ENCODE measurements around the gene TICRR.

The TICRR gene

GRCh38 chr15:89630974-89631901, 56.0 kb downstream of the TICRR start:
- DNase-seq = no peak

- no peak for DNase-seq
Observed at GRCh38 chr15:89631902-89632264, 56.6 kb downstream of the TICRR start.

- DNase-seq = no peak
Observed at GRCh38 chr15:89632563-89633430, 57.5 kb downstream of the TICRR start.

- no peak for DNase-seq
Observed at GRCh38 chr15:89633585-89633984, 58.3 kb downstream of the TICRR start.

GRCh38 chr15:89640245-89640644, 65.0 kb downstream of the TICRR start:
- DNase-seq = no peak

GRCh38 chr15:89641053-89641452, 65.8 kb downstream of the TICRR start:
- DNase-seq = no peak

- DNase-seq = no peak
Observed at GRCh38 chr15:89642106-89642505, 66.8 kb downstream of the TICRR start.

GRCh38 chr15:89645680-89646079, 70.4 kb downstream of the TICRR start:
- no peak for DNase-seq

- no peak for DNase-seq
Observed at GRCh38 chr15:89646416-89647141, 71.3 kb downstream of the TICRR start.

- no peak for DNase-seq
Observed at GRCh38 chr15:89647191-89647851, 72.1 kb downstream of the TICRR start.

GRCh38 chr15:89648106-89649012, 73.1 kb downstream of the TICRR start:
- no peak for DNase-seq

- no peak for DNase-seq
Observed at GRCh38 chr15:89649013-89649625, 73.8 kb downstream of the TICRR start.

- DNase-seq = no peak
Observed at GRCh38 chr15:89649716-89650115, 74.4 kb downstream of the TICRR start.

GRCh38 chr15:89652131-89652530, 76.9 kb downstream of the TICRR start:
- no peak for DNase-seq

- DNase-seq = no peak
Observed at GRCh38 chr15:89652666-89653065, 77.4 kb downstream of the TICRR start.

- DNase-seq = no peak
Observed at GRCh38 chr15:89653578-89653977, 78.3 kb downstream of the TICRR start.

GRCh38 chr15:89654301-89654761, 79.1 kb downstream of the TICRR start:
- DNase-seq = no peak

- DNase-seq = no peak
Observed at GRCh38 chr15:89654847-89655805, 79.9 kb downstream of the TICRR start, which contains the start of gene KIF7. Gene KIF7, minus strand, starts transcription at chr15:89655467. Its CDS starts 2,537 bp downstream, at chr15:89652930.

GRCh38 chr15:89656116-89656815, 81.0 kb downstream of the TICRR start:
- DNase-seq = no peak
